OCI-LY3 (cell line): ENCODE measurements around the gene BZW2.
"Not testable (repeated sequence)": the region's sequence is repeated elsewhere in the genome, so short reads cannot be mapped to it uniquely, and the experiment has no call there.

Experiments used
- H2AFZ ChIP-seq: fragments of 200-600, 300-600 bp; shearing (Covaris generic); 2 replicates; pipeline ENCODE4 v1.6.0; 2014; ENCODE audit warnings: antibody characterized with exemption, low read depth, low read length
- H3K27ac ChIP-seq: fragments of 200-600, 300-600 bp; sonication (generic); 2 replicates; pipeline ENCODE4 v1.5.1; 2014; ENCODE audit warnings: mild to moderate bottlenecking, low read length, moderate library complexity, mixed read lengths
- H3K27me3 ChIP-seq: fragments of 200-600, 300-600 bp; sonication (generic); 2 replicates; pipeline ENCODE4 v1.6.1; 2014; ENCODE audit warnings: low read depth, low read length, mixed read lengths
- H3K36me3 ChIP-seq: fragments of 200-600, 300-600 bp; sonication (generic); replicated peaks from 2 replicates; pipeline ENCODE3; 2014; ENCODE audit warnings: low read depth, low read length, mixed read lengths
- H3K4me1 ChIP-seq: fragments of 300-600, 200-600 bp; sonication (generic); 2 replicates; pipeline ENCODE4 v1.6.1; 2014; ENCODE audit warnings: low read length, mixed read lengths
- H3K4me2 ChIP-seq: fragments of 200-600, 300-600 bp; sonication (generic); 2 replicates; pipeline ENCODE4 v1.6.1; 2014; ENCODE audit warnings: low read length, mixed read lengths
- H3K4me3 ChIP-seq: fragments of 300-600, 200-600 bp; sonication (generic); 2 replicates; pipeline ENCODE4 v1.5.1; 2014; ENCODE audit warnings: antibody characterized with exemption, mild to moderate bottlenecking, low read length, moderate library complexity
- H3K79me2 ChIP-seq: fragments of 300-600, 200-600 bp; shearing (Covaris generic); 2 replicates; pipeline ENCODE4 v1.6.1; 2014; ENCODE audit warnings: mild to moderate bottlenecking, low read length, mixed read lengths
- H3K9ac ChIP-seq: fragments of 300-600, 200-600 bp; shearing (Covaris generic); 2 replicates; pipeline ENCODE4 v1.6.0; 2014; ENCODE audit warnings: mild to moderate bottlenecking, low read length, moderate library complexity
- H3K9me3 ChIP-seq: fragments of 200-600, 300-600 bp; shearing (Covaris generic); 2 replicates; pipeline ENCODE4 v1.6.1; 2014; ENCODE audit warnings: low read length, mixed read lengths; ENCODE audit not compliant: insufficient read depth
- H4K20me1 ChIP-seq: fragments of 200-600, 300-600 bp; sonication (generic); 2 replicates; pipeline ENCODE4 v1.6.1; 2016; ENCODE audit warnings: low read length, mixed read lengths; ENCODE audit not compliant: insufficient read depth
- EZH2phosphoT487 ChIP-seq: fragments of 200-600 bp; shearing (Covaris generic); IDR thresholded peaks from 2 replicates; pipeline ENCODE4 v1.6.1; 2018; ENCODE audit warnings: antibody characterized with exemption, mixed run types, low read depth
- TF ChIP-seq, protein P1 (sequence below): fragments of 200-600, 300-600 bp; sonication (generic); IDR thresholded peaks from 2 replicates; pipeline ENCODE4 v1.5.1; 2014; ENCODE audit warnings: antibody characterized with exemption, low read length, low read depth

The BZW2 gene

DNA sequence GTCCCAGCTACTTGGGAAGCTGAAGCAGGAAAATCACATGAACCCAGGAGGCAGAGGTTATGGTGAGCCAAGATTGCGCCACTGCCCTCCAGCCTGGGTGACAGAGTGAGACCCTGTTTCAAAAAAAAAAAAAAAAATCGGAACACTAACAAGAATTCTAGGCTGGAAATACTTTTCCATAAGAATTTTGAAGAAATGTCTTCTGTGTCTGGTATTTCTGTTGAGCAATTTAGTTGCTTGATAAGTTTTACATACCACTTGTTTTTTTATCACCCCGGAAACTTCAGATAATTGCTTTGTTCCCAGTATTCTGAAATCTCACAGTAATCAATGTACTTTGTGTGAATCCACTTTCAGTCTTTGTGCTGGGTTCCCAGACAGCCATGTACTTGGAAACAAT, 25.8 kb downstream of the BZW2 start:
- H3K36me3 ChIP-seq: peaks cover 28% of the 10 kb centered on the region
- H4K20me1 ChIP-seq: no peaks in the 10 kb centered on the region
- TF ChIP-seq EZH2phosphoT487: no peak
- TF ChIP-seq, protein P1, sequence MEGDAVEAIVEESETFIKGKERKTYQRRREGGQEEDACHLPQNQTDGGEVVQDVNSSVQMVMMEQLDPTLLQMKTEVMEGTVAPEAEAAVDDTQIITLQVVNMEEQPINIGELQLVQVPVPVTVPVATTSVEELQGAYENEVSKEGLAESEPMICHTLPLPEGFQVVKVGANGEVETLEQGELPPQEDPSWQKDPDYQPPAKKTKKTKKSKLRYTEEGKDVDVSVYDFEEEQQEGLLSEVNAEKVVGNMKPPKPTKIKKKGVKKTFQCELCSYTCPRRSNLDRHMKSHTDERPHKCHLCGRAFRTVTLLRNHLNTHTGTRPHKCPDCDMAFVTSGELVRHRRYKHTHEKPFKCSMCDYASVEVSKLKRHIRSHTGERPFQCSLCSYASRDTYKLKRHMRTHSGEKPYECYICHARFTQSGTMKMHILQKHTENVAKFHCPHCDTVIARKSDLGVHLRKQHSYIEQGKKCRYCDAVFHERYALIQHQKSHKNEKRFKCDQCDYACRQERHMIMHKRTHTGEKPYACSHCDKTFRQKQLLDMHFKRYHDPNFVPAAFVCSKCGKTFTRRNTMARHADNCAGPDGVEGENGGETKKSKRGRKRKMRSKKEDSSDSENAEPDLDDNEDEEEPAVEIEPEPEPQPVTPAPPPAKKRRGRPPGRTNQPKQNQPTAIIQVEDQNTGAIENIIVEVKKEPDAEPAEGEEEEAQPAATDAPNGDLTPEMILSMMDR: no peak
- H3K27me3 ChIP-seq: no peaks in the 10 kb centered on the region
- no peaks in the 10 kb centered on the region for H3K4me1 ChIP-seq
- H3K4me2 ChIP-seq: no peak overlapping the region
- H3K4me3 ChIP-seq: no peak overlapping the region
- H3K79me2 ChIP-seq: peaks cover 50% of the 10 kb centered on the region
- no peak overlapping the region for H3K27ac ChIP-seq
- H3K9ac ChIP-seq: no peak overlapping the region
- H2AFZ ChIP-seq: no peak overlapping the region
- H3K9me3 ChIP-seq: no peaks in the 10 kb centered on the region

DNA sequence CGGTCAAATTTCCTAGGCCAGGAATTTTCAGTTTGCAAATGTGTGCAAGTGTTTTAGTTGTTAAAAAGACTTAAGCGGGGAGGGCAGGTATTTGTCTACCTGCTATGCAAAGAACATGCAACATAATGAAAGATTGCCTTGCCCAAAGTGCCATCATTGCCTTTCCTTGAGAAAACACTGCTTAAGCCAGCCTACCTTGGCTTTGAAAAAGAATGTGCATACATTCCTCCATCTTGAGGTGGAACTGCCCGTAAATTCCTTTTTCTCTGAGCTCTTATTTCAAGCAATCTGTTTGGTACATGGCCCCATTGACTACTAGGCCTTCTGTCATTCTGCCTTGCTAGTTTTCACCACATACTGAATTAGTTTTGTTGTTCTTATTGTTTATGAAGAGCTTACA, 29.3 kb downstream of the BZW2 start:
- Histone ChIP-seq H3K9me3 (no peaks in the 10 kb centered on the region), H3K36me3 (peaks cover 24% of the 10 kb centered on the region), H4K20me1 (no peaks in the 10 kb centered on the region), H3K4me1 (no peaks in the 10 kb centered on the region), H3K27ac (no peak overlapping the region), H2AFZ (no peak overlapping the region), H3K4me3 (no peak overlapping the region), H3K9ac (no peak overlapping the region), H3K27me3 (no peaks in the 10 kb centered on the region), H3K4me2 (no peak overlapping the region), H3K79me2 (peaks cover 34% of the 10 kb centered on the region)
- TF ChIP-seq, protein P1: no peak
- no peak for TF ChIP-seq EZH2phosphoT487

DNA sequence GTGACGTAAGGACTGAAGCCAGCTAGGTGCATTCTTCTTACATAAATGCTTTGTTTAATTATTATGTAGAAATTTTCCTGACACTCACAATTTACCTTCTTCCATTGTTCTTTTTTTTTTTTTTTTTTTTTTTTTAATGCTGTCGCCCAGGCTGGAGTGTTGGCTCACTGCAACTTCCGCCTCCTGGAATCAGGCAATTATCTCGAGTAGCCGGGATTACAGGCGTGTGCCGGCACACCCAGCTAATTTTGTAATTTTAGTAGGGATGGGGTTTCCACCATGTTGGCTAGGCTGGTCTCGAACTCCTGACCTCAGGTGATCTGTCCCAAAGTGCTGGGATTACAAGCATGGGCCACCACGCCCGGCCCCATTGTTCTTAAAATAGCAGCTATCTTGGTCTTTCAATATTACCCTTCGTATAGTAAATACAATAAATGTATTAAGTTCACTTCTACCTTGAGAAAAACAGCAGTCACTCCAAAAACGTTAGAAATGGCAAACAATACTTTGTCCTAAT, 32.1 kb downstream of the BZW2 start:
- no peaks in the 10 kb centered on the region for H4K20me1 ChIP-seq
- H3K9me3 ChIP-seq: no peaks in the 10 kb centered on the region
- H3K27me3 ChIP-seq: no peaks in the 10 kb centered on the region
- TF ChIP-seq, protein P1: no peak
- TF ChIP-seq EZH2phosphoT487: no peak
- no peak overlapping the region for H3K4me2 ChIP-seq
- H3K36me3 ChIP-seq: peaks cover 33% of the 10 kb centered on the region
- no peak overlapping the region for H3K9ac ChIP-seq
- H3K4me3 ChIP-seq: no peak overlapping the region
- H3K27ac ChIP-seq: no peak overlapping the region
- peaks cover 8% of the 10 kb centered on the region; the same call in 1 of the 2 replicates for H3K79me2 ChIP-seq
- H3K4me1 ChIP-seq: no peaks in the 10 kb centered on the region
- no peak overlapping the region for H2AFZ ChIP-seq

DNA sequence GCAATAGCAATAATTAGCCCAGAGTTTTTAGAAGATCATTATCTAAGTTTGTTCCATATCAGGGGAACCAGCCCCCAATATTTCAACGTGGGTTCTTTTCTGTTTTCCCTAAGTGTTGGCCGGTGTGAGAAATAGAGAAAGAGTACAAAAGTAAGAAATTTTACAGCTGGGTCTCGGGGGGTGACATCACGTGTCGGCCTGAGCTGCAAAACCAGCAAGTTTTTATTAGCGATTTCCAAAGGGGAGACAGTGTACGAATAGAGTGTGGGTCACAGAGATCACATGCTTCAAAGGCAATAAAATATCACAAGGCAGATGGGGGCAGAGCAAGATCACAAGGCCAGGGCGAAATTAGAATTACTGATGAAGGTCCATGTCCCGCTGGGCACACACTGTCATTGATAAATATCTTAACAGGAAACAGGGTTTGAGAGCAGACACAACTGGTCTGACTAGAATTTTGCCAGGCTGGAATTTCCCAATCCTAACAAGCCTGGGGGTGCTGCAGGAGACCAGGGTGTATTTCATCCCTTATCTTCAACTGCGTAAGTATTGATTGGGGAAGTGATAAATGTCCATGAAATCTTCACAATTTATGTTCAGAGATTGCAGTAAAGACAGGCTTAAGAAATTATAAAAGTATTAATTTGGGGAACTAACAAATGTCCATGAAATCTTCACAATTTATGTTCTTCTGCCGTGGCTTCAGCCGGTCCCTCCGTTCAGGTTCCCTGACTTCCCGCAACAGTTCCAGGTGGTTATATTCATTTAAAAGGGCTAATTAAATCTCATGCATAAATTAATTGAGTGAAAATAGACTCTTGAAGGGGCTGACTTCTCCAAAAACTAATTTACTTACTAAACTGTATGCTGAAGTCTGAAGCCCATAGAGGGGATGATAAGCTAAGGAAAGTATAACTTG, 32.9 kb downstream of the BZW2 start:
- H3K4me2 ChIP-seq, H3K79me2 ChIP-seq, H4K20me1 ChIP-seq, H2AFZ ChIP-seq, H3K4me3 ChIP-seq, H3K27ac ChIP-seq, H3K27me3 ChIP-seq, H3K4me1 ChIP-seq, H3K9ac ChIP-seq, H3K9me3 ChIP-seq: not testable (repeated sequence)
- H3K36me3 ChIP-seq: peaks cover 33% of the 10 kb centered on the region
